HPDE6-E6E7 (cell line): ENCODE data around the gene MAPKAP1.

ENCODE experiments used
- DNase-seq: peaks from one replicate; pipeline ENCODE4 v3.0.0; 2011; ENCODE audit warnings: missing footprints; ENCODE audit errors: extremely low spot score

The MAPKAP1 gene

GRCh38 chr9:125457357-125457756, 249.7 kb downstream of the MAPKAP1 start:
- no peak for DNase-seq

GRCh38 chr9:125455876-125456275, 251.1 kb downstream of the MAPKAP1 start:
- DNase-seq: no peak

- no peak for DNase-seq
These were observed 251.9 kb downstream of the MAPKAP1 start for GRCh38 chr9:125455132-125455531.

- no peak for DNase-seq
These were observed 259.7 kb downstream of the MAPKAP1 start for GRCh38 chr9:125447202-125447802.

- DNase-seq: no peak
These were observed 260.4 kb downstream of the MAPKAP1 start for GRCh38 chr9:125446561-125447094.

GRCh38 chr9:125444956-125445506, 262.0 kb downstream of the MAPKAP1 start:
- DNase-seq: no peak

- DNase-seq: no peak
These were observed 262.8 kb downstream of the MAPKAP1 start for GRCh38 chr9:125444166-125444565.

GRCh38 chr9:125443367-125443766, 263.6 kb downstream of the MAPKAP1 start:
- DNase-seq: no peak

- DNase-seq: no peak
These were observed 264.6 kb downstream of the MAPKAP1 start for GRCh38 chr9:125442452-125442851.

- DNase-seq: no peak
These were observed 266.6 kb downstream of the MAPKAP1 start for GRCh38 chr9:125440411-125440810.

- DNase-seq: no peak
These were observed 267.4 kb downstream of the MAPKAP1 start for GRCh38 chr9:125439434-125440272.

GRCh38 chr9:125438506-125439433, 268.2 kb downstream of the MAPKAP1 start:
- DNase-seq: no peak

- DNase-seq: no peak
These were observed 269.2 kb downstream of the MAPKAP1 start for GRCh38 chr9:125437771-125438221.

- DNase-seq: no peak
These were observed 270.2 kb downstream of the MAPKAP1 start for GRCh38 chr9:125436613-125437443.

GRCh38 chr9:125435776-125436612, 271.0 kb downstream of the MAPKAP1 start:
- no peak for DNase-seq

GRCh38 chr9:125434986-125435775, 271.8 kb downstream of the MAPKAP1 start:
- DNase-seq: no peak

- no peak for DNase-seq
These were observed 273.5 kb downstream of the MAPKAP1 start for GRCh38 chr9:125433461-125434011.

GRCh38 chr9:125432715-125433385, 274.2 kb downstream of the MAPKAP1 start:
- DNase-seq: no peak
